ENCODE measurements around the gene ZDHHC14.

The ZDHHC14 gene

DNA sequence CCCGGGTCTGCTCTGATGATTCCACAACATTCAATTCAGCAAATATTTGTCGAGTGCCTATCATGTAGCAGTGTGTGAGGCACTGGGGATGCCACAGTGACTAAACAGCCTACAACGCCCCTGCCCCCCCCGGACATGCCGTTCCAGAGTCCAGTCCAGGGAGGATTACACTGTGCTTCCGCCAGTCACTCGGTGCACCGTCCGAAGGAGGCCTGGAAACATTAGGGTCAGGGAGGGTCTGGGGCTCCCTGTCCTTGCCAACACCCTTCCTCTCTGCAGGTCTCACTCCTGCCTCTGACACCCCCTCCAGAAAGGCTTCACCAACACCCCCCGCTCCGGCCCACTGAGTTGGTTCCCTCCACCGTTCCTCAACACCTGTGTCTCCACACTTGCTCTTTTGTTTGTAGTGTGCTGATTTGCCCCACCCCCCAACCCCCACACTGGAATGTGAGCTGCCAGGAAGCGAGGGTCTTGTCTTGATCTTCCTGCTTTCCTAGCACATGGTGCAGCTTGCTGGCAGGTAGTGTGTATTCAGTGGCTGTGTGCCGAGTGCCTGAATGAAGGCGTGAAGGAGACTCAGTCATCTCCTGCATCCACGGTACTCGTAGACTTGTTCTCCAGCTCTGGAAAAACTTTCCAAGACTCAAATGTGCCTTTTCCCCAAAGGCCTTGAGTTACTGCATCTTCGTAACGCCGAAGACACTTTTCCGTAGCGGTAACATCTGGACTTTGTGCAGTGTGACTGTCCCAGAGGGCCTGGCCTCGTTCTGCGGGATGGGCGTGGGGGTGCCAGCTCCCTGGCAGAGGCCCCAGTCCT lies 150.4 kb downstream of the ZDHHC14 start:
- DNase-seq (ENCODE audit: low read depth in 1 of 2, low spot score in 1 of 2): no peak

- DNase-seq (ENCODE audit: low read depth in 1 of 2, low spot score in 1 of 2): no peak
These were observed 151.0 kb downstream of the ZDHHC14 start for GRCh38 chr6:157531986-157532365.

GRCh38 chr6:157533048-157533871 lies 152.3 kb downstream of the ZDHHC14 start:
- DNase-seq (ENCODE audit: low read depth in 1 of 2, low spot score in 1 of 2): no peak

- no peak for DNase-seq (ENCODE audit: low read depth in 1 of 2, low spot score in 1 of 2)
These were observed 153.3 kb downstream of the ZDHHC14 start for GRCh38 chr6:157534134-157534871.

GRCh38 chr6:157534977-157535339 lies 154.0 kb downstream of the ZDHHC14 start:
- DNase-seq (ENCODE audit: low read depth in 1 of 2, low spot score in 1 of 2): no peak

GRCh38 chr6:157535340-157536222 lies 154.6 kb downstream of the ZDHHC14 start:
- DNase-seq (ENCODE audit: low read depth in 1 of 2, low spot score in 1 of 2): no peak

DNA sequence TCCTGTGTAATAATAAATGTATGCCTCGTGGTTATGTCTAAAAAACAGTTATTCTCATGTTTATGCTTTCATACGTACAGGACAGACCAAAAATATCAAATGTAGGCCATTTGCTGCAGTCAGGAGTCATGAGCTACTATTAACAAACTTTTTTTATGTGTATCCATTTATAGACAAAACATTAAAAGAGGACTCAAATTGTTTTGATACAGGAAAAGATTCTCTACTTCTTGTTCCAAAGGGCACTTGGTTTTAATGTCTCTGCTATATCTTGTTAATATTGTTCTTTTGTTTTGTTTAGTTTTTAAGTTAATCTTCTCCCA lies 155.2 kb downstream of the ZDHHC14 start:
- DNase-seq (ENCODE audit: low read depth in 1 of 2, low spot score in 1 of 2): no peak

DNA sequence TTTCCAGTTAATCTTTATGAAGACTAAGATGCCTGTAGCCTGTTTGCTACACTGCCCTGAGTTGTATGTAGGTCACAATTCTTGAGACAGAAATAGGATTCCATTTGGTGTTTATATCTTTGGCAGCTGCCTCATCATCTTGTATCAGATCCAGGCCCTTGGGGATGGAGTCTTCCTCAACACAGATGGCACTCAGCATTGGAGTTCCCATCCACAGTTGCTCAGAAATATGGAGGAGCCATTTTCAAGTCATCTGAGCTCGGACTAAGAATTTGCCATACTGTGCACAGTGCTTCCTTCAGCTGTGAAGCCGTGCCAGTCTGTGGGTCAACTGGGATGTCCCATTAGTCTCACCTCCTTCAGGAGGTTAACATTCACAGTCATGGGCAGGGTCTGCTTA lies 156.6 kb downstream of the ZDHHC14 start:
- no peak for DNase-seq (ENCODE audit: low read depth in 1 of 2, low spot score in 1 of 2)

GRCh38 chr6:157538168-157538567 lies 157.2 kb downstream of the ZDHHC14 start:
- DNase-seq (ENCODE audit: low read depth in 1 of 2, low spot score in 1 of 2): no peak

DNA sequence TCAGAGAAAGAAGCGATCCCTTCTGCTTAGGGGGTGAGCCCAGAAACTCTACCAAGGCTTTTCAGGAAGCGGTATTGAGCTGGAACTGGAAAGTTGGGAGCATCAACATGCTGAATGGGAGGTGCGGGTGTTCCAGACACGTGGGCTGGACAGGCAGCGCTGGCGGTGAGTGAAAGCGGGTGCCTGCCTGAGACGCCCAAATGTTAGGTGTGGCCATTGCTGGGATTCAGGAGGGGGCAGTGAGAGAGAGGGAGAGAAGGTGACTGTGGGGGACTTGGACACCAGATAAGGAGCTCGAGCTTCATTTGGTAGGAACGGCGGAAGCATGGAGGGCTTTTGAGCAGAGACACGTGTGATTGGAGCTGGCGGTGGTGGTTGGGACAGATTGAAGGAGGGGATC lies 157.7 kb downstream of the ZDHHC14 start:
- DNase-seq (ENCODE audit: low read depth in 1 of 2, low spot score in 1 of 2): no peak

- no peak for DNase-seq (ENCODE audit: low read depth in 1 of 2, low spot score in 1 of 2)
These were observed 158.4 kb downstream of the ZDHHC14 start for GRCh38 chr6:157539421-157539822.

GRCh38 chr6:157539900-157540752 lies 159.1 kb downstream of the ZDHHC14 start:
- no peak for DNase-seq (ENCODE audit: low read depth in 1 of 2, low spot score in 1 of 2)

DNA sequence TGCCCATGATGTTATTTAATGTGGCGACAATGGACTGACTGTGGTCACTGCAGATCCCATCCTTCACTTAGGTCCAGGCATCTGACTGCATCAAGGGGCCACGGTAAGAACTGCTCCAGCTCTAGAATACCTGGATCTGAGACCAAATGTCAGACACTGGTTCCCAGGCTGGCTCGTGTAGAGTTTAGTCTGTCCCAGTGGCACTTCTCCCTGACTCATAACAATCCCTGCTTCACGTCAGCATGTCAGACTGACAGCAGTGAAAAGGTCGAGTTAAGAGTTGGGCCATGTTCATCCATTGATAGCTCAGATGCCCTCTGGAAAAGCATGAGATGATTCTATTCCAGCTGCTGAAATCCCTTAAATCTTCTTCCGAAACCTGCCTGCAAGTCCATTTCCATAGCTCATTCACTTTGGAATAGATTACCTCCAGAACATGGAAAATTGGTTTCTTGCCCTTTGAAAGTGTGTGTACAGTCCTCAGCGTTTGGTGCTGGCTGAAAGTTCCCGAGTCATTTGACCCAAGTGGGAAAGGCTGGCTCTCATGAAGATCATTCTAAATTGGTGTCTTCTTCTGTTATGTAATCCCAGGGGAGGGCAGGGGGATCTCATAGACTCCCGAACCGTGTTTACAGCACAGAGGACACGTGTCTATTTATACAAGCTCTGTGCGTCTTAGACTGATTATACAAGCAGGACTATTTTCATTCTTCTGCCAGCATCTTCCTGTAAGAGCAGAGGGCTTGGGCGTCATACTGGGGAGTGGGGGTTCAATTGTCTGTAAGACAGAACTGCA lies 160.8 kb downstream of the ZDHHC14 start:
- DNase-seq (ENCODE audit: low read depth in 1 of 2, low spot score in 1 of 2): no peak

- no peak for DNase-seq (ENCODE audit: low read depth in 1 of 2, low spot score in 1 of 2)
These were observed 161.6 kb downstream of the ZDHHC14 start for GRCh38 chr6:157542414-157543160.

GRCh38 chr6:157546321-157546720 lies 165.3 kb downstream of the ZDHHC14 start:
- no peak for DNase-seq (ENCODE audit: low read depth in 1 of 2, low spot score in 1 of 2)

DNA sequence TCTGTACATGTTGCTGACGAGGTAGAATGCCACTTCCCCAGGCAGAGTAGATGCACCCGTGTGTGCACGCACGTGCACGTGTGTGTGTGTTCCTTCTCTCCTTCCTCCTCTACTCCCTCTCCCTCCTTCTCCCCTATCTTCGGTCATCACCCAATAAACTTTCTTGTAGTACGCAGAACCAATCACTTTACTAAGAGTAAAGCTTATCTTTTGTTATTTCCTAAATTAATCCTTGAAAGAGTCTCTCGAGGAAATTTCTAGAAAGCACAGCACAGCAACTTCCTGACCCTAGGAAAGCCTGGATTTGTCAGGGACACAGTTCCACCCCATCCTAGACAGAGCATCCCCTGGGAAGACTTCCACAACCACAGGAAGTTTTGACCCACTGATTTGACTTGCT lies 166.1 kb downstream of the ZDHHC14 start:
- no peak for DNase-seq (ENCODE audit: low read depth in 1 of 2, low spot score in 1 of 2)

DNA sequence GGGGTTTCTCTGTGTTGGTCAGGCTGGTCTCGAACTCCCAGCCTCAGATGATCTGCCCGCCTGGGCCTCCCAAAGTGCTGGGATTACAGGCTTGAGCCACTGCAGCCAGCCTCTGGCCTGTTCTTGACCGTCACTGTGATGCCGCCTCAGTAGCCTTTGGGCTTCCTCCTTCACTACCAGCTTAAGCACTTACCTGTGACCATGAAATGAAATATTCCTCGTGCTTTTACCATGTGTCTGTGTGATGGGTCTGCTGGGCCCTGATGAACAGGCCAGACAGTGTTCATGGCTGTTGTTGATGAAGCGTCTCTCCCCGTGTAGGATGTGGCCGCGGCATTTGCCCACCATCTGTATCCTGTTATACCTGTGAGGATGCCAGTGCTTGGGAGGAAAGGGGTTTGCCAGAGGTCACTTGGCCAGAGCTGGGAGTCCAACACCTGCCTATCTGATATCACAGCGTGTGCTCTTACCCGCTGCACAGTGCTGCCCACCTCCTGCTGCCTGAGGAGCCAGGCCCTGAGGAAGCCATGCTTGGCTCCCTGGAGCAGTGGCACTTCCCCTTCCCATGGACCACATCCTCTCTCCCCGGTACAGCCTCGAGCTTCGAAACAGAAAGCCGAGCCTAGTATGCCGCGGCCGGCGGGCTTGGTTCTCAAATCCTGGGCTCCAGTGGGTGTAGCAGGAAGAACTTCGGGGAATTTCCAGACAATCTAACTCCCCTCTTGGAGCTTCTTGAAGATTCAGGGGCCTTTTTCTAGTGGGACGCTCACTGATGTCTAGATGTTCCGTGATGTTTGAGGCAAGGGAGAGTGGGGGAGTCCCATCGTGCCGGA lies 167.9 kb downstream of the ZDHHC14 start:
- no peak for DNase-seq (ENCODE audit: low read depth in 1 of 2, low spot score in 1 of 2)

- no peak for DNase-seq (ENCODE audit: low read depth in 1 of 2, low spot score in 1 of 2)
These were observed 168.4 kb downstream of the ZDHHC14 start for GRCh38 chr6:157549468-157549745.

Measured in activated T-helper 1 cell treated with anti-CD3 and anti-CD28 coated beads, Interleukin-2, amount 50 U/mL, for 16 hours (primary cell).